ENCODE measurements around the gene LRMDA.

GRCh38 chr10:75771606-75772005 lies 340.2 kb downstream of the LRMDA start:
- TF ChIP-seq CTCF (IDR thresholded peaks at IDR 0.05) (no peak), EZH2 (IDR thresholded peaks at IDR 0.05; ENCODE audit: borderline replicate concordance, insufficient read depth, low read depth, low read length, poor library complexity, severe bottlenecking) (no peak)
